Right lobe of liver (tissue), 6 donors: ENCODE measurements around the gene TAS2R50. TPM values are rescaled to one million over a fixed set of nuclear protein-coding genes. Genes with fewer than 3 reads are reported as not detected.
"Not testable (repeated sequence)": the region's sequence is repeated elsewhere in the genome, so short reads cannot be mapped to it uniquely, and the experiment has no call there.

Experiments
- ATAC-seq, 4 donors: fragments of 200-7000 bp; cut with Tn5 transposase; one replicate each; pipeline ENCODE4 v1.9.1; 2020; ENCODE audit warnings: mild to moderate bottlenecking in 4 of 4, moderate library complexity in 4 of 4
- DNase-seq, 3 donors: peaks; one replicate each; pipeline ENCODE4 v3.0.0-alpha.2; 2020
- H3K27ac ChIP-seq, 3 donors: fragments of 200-600 bp; one replicate each; pipeline ENCODE4 v1.8.0; 2022
- H3K27me3 ChIP-seq, 2 donors: fragments of 200-600 bp; one replicate each; pipeline ENCODE4 v1.8.0; 2022
- H3K36me3 ChIP-seq, 4 donors: fragments of 200-600 bp; sonication (generic) in 1 of 4; one replicate each; pipeline versions ENCODE4 v1.5.1 to v1.8.0; 2017 to 2022; ENCODE audit warnings: control low read depth in 1 of 4
- H3K4me1 ChIP-seq, 4 donors: fragments of 200-600 bp; sonication (generic) in 1 of 4; one replicate each; pipeline versions ENCODE4 v1.5.1 to v1.8.0; 2017 to 2022; ENCODE audit warnings: control low read depth in 1 of 4
- H3K4me3 ChIP-seq, 3 donors: fragments of 200-600 bp; one replicate each; pipeline ENCODE4 v1.8.0; 2022
- H3K9me3 ChIP-seq, 4 donors: fragments of 200-600 bp; sonication (generic) in 1 of 4; one replicate each; pipeline versions ENCODE4 v1.5.1 to v1.8.0; 2017 to 2022; ENCODE audit warnings: control low read depth in 1 of 4
- CTCF ChIP-seq, 4 donors: fragments of 200-600 bp in 3 of 4; fragments of 450-650 bp in 1 of 4; IDR thresholded peaks; one replicate each; pipeline versions ENCODE4 v1.5.1 to v1.8.0; 2016 to 2022; ENCODE audit warnings: antibody characterized with exemption in 4 of 4, mild to moderate bottlenecking in 2 of 4
- POLR2A ChIP-seq: fragments of 450-650 bp; IDR thresholded peaks from one replicate; pipeline ENCODE4 v1.6.1; 2017; ENCODE audit warnings: antibody characterized with exemption, mild to moderate bottlenecking
- WGBS: methylation state at CpG from one replicate; pipeline ENCODE4 v1.1.6; 2018; ENCODE audit warnings: low coverage, low lambda C conversion rate; ENCODE audit not compliant: insufficient coverage; ENCODE audit errors: missing lambda C conversion rate; 5-methylcytosine and 5-hydroxymethylcytosine counted together
- intact Hi-C, 2 donors: fragments of 100-400 bp; cut with DNase I; formaldehyde crosslinking; loops; one replicate each; pipeline versions ENCODE4 v1.11.2 to v1.14.1; 2022
- long read RNA-seq: library from polyadenylated mRNA; unstranded; transcript quantifications from one replicate; pipeline ENCODE4 v2.0.0, GENCODE V29; 2019
- total RNA-seq, 6 experiments: library from RNA; depleted of rRNA in 2 of 6; stranded (reverse); fragments of >200 nt in 2 of 6; fragmentation: NEBNext Ultra II Directional in 3 of 6; extraction: Animal tissue kit (Norgen Biotek cat#: 25700) in 3 of 6; gene quantifications; one replicate each; pipeline versions ENCODE4 v1.1.0 to v1.2.4, GENCODE V29; 2016 to 2023
- donor health status: DM: no; HTN: yes; CAD: no.
- donor health status: DM: no; HTN: no; CAD: no.
- donor health status: DM: no; HTN: no; CAD: no.
- donor health status: DM: no; HTN: yes; CAD: no.
- donor health status: DM: no; HTN: yes; CAD: no.

The TAS2R50 gene, protein sequence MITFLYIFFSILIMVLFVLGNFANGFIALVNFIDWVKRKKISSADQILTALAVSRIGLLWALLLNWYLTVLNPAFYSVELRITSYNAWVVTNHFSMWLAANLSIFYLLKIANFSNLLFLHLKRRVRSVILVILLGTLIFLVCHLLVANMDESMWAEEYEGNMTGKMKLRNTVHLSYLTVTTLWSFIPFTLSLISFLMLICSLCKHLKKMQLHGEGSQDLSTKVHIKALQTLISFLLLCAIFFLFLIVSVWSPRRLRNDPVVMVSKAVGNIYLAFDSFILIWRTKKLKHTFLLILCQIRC
- 1 to 10 TPM in 2 of 6 experiments, under 1 TPM in 4; 0.60 to 1.7 (median 0.78) TPM for total RNA-seq
- long read RNA-seq = 0 reads

DNA sequence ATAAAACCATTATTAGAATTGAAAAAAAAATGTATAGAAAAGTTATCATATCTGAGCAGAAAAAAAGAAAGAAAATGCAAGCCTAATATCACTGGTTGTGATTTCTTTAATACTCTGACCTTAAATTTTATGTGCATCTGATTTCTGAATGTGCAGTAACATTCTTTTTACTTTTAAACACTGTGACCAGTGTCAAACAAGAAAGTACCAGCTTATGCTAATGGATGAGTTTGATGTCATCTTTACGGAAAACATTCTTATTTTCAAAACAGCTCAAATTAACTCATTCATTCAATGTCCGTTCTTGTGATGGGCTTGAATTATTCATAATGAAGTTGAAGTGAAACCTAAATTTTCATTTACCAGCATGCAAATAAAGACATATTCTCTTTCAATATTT, at the start of gene TAS2R50:
TSS of gene TAS2R50 (minus strand) at position 101 of the 400 bp plus-strand sequence. CDS start at position 49, 52 bp downstream.
- H3K4me1 ChIP-seq = no peaks in the 10 kb centered on the region
- peaks cover 0 to 3% (median 0%) of the 10 kb centered on the region in 4 donors for H3K9me3 ChIP-seq
- DNase-seq (no peak), ATAC-seq (no peak)
- no peak within 1 kb of the TSS for H3K27ac ChIP-seq
- 50% methylated on average over 2 of the region's 2 CpGs for WGBS
- no peaks in the 10 kb centered on the region for H3K27me3 ChIP-seq
- TF ChIP-seq CTCF (IDR thresholded peaks at IDR 0.05) = no peak
- H3K36me3 ChIP-seq = no peaks in the 10 kb centered on the region
- intact Hi-C loops = no loop called here
- H3K4me3 ChIP-seq = no peak within 1 kb of the TSS

GRCh38 chr12:11033959-11034358, 47.2 kb upstream of the TAS2R50 start:
- H3K4me1 ChIP-seq, DNase-seq, H3K36me3 ChIP-seq, H3K27me3 ChIP-seq, ATAC-seq, H3K9me3 ChIP-seq, intact Hi-C loops, H3K4me3 ChIP-seq, H3K27ac ChIP-seq: not testable (repeated sequence)
- 100% methylated on average over 1 of the region's 3 CpGs for WGBS

GRCh38 chr12:11031307-11031706, 44.6 kb upstream of the TAS2R50 start, which contains the start of gene TAS2R31:
TSS of gene TAS2R31 (minus strand) at chr12:11031407. CDS start at chr12:11031335, 72 bp downstream.
- H3K4me3 ChIP-seq = no peak within 1 kb of the TSS
- H3K36me3 ChIP-seq = peaks cover 0 to 7% (median 0%) of the 10 kb centered on the region in 4 donors
- intact Hi-C loops = no loop called here
- H3K4me1 ChIP-seq = no peaks in the 10 kb centered on the region
- ATAC-seq = no peak
- DNase-seq = no peak
- no peaks in the 10 kb centered on the region for H3K9me3 ChIP-seq
- no peak for TF ChIP-seq CTCF (IDR thresholded peaks at IDR 0.05)
- H3K27me3 ChIP-seq = no peaks in the 10 kb centered on the region
- H3K27ac ChIP-seq = no peak within 1 kb of the TSS
- 93% methylated on average over 2 of the region's 6 CpGs for WGBS

- no peaks in the 10 kb centered on the region for H3K9me3 ChIP-seq
- no peak for DNase-seq
- H3K36me3 ChIP-seq = peaks cover 0 to 7% (median 0%) of the 10 kb centered on the region in 4 donors
- no peak overlapping the region for H3K4me3 ChIP-seq
- no peaks in the 10 kb centered on the region for H3K27me3 ChIP-seq
- intact Hi-C loops = no loop called here
- H3K27ac ChIP-seq = no peak overlapping the region
- 91% methylated on average over 5 of the region's 6 CpGs for WGBS
- H3K4me1 ChIP-seq = no peaks in the 10 kb centered on the region
- no peak for ATAC-seq
- TF ChIP-seq CTCF (IDR thresholded peaks at IDR 0.05) (no peak), POLR2A (no peak)
Observed at GRCh38 chr12:11026118-11026517, 39.4 kb upstream of the TAS2R50 start.

DNA sequence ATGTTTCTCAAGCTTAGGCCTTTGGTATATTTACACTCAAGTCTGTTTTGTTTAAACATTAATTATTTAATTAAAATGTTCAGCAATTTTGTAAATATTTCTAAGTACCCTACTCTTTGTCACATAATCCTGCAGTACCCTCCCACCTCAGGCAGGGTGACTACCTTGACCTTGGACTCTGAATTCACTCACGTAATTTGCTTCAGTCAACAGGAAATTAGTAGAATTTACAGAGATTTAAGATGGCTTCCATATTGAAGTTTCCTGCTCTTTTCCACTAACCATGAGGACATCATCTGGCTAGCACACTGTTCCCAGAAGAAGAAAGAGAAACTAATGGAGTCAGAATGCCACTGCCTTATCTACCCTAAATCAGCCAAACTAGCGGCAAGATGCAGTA, 36.7 kb upstream of the TAS2R50 start:
- Histone ChIP-seq H3K9me3 (no peaks in the 10 kb centered on the region), H3K4me1 (no peaks in the 10 kb centered on the region), H3K36me3 (peaks cover 0 to 7% (median 0%) of the 10 kb centered on the region in 4 donors), H3K27ac (no peak overlapping the region), H3K27me3 (no peaks in the 10 kb centered on the region), H3K4me3 (no peak overlapping the region)
- intact Hi-C loops = no loop called here
- ATAC-seq = no peak
- TF ChIP-seq POLR2A (no peak), CTCF (IDR thresholded peaks at IDR 0.05) (no peak)
- DNase-seq = no peak
- WGBS = 63% methylated on average over 2 of the region's 2 CpGs
